ENCODE results near the gene PID1. TPM values are rescaled to one million over a fixed set of nuclear protein-coding genes. Genes with fewer than 3 reads are reported as not detected.

Gene PID1
- polyA plus RNA-seq, 1 of the 3 experiments (the other 2 are of a cell fraction) = 0.16 TPM

GRCh38 chr2:229212241-229212640 lies 58.8 kb downstream of the PID1 start:
- ChIA-PET CTCF (no interaction called here), POLR2A (no interaction called here)
- Histone ChIP-seq H3F3A (replicated peaks; ENCODE audit: insufficient read depth) (no peaks in the 10 kb centered on the region), H3K9me3 (no peaks in the 10 kb centered on the region), H3K9ac (no peak overlapping the region), H4K20me1 (ENCODE audit: insufficient read depth) (no peaks in the 10 kb centered on the region), H3K4me3 (ENCODE audit: low read depth in 2 of 2, low read length in 1 of 2) (no peak overlapping the region), H3K27ac (ENCODE audit: low read depth in 2 of 2, low read length in 1 of 2) (no peak overlapping the region), H3K36me3 (replicated peaks in 1 of 2; ENCODE audit: control insufficient read depth in 1 of 2, insufficient read depth in 2 of 2, low read length in 1 of 2) (no peaks in the 10 kb centered on the region), H3K4me1 (ENCODE audit: control insufficient read depth in 1 of 2, insufficient read depth in 2 of 2, low read depth in 1 of 2, low read length in 1 of 2) (no peaks in the 10 kb centered on the region; a peak in 1 of 4 replicates), H3K79me2 (ENCODE audit: insufficient read depth) (no peaks in the 10 kb centered on the region), H3K27me3 (ENCODE audit: insufficient read depth) (no peaks in the 10 kb centered on the region), H3K4me2 (no peak overlapping the region), H2AFZ (ENCODE audit: low read depth) (no peak overlapping the region), H3K9me2 (no peaks in the 10 kb centered on the region)
- TF ChIP-seq MAX (IDR thresholded peaks at IDR 0.05; ENCODE audit: low read depth) (no peak), TCF12 (IDR thresholded peaks at IDR 0.05) (no peak), SIN3A (IDR thresholded peaks at IDR 0.05; ENCODE audit: borderline replicate concordance, low read depth, low read length) (no peak), RFX5 (IDR thresholded peaks at IDR 0.05; ENCODE audit: low read length) (no peak), USF2 (IDR thresholded peaks at IDR 0.05; ENCODE audit: borderline replicate concordance, low read depth, low read length) (no peak)
- no peak for DNase-seq
- 0% methylated on average over 1 of the region's 1 CpG for WGBS (ENCODE audit: low lambda C conversion rate)

- 37% methylated on average over 4 of the region's 4 CpGs for WGBS (ENCODE audit: low lambda C conversion rate)
- Histone ChIP-seq H4K20me1 (ENCODE audit: insufficient read depth) (no peaks in the 10 kb centered on the region), H3K9me2 (no peaks in the 10 kb centered on the region), H3K27ac (ENCODE audit: low read depth in 2 of 2, low read length in 1 of 2) (no peak overlapping the region), H3K4me2 (no peak overlapping the region), H3K9ac (no peak overlapping the region), H2AFZ (ENCODE audit: low read depth) (no peak overlapping the region), H3F3A (replicated peaks; ENCODE audit: insufficient read depth) (no peaks in the 10 kb centered on the region), H3K4me3 (ENCODE audit: low read depth in 2 of 2, low read length in 1 of 2) (no peak overlapping the region), H3K4me1 (ENCODE audit: control insufficient read depth in 1 of 2, insufficient read depth in 2 of 2, low read depth in 1 of 2, low read length in 1 of 2) (no peaks in the 10 kb centered on the region; a peak in 1 of 4 replicates), H3K79me2 (ENCODE audit: insufficient read depth) (no peaks in the 10 kb centered on the region), H3K36me3 (replicated peaks in 1 of 2; ENCODE audit: control insufficient read depth in 1 of 2, insufficient read depth in 2 of 2, low read length in 1 of 2) (no peaks in the 10 kb centered on the region), H3K9me3 (no peaks in the 10 kb centered on the region), H3K27me3 (ENCODE audit: insufficient read depth) (no peaks in the 10 kb centered on the region)
- CTCF ChIA-PET = interaction anchor here (1.0 kb wide), 2 partner anchors 20 to 63 kb away, joined by 3 read pairs; no protein-coding TSS in a partner anchor
- no peak for DNase-seq
- POLR2A ChIA-PET = no interaction called here
- TF ChIP-seq CTCF (IDR thresholded peaks at IDR 0.05) (no peak), PBX3 (IDR thresholded peaks at IDR 0.05) (no peak), USF2 (IDR thresholded peaks at IDR 0.05; ENCODE audit: borderline replicate concordance, low read depth, low read length) (no peak), GATA2 (CRISPR knock-in tag; IDR thresholded peaks at IDR 0.05) (no peak), FOXM1 (IDR thresholded peaks at IDR 0.05; ENCODE audit: low read depth) (no peak), RXRA (IDR thresholded peaks at IDR 0.05; ENCODE audit: borderline replicate concordance, low read depth) (no peak), ELF1 (IDR thresholded peaks at IDR 0.05) (no peak), YY1 (IDR thresholded peaks at IDR 0.05; ENCODE audit: low read depth) (no peak), TCF12 (IDR thresholded peaks at IDR 0.05) (no peak), ZBTB33 (IDR thresholded peaks at IDR 0.05; ENCODE audit: borderline replicate concordance, low read depth) (no peak), FOXJ3 (CRISPR knock-in tag; IDR thresholded peaks at IDR 0.05) (no peak), SIN3A (IDR thresholded peaks at IDR 0.05; ENCODE audit: borderline replicate concordance, low read depth, low read length) (no peak), JUND (IDR thresholded peaks at IDR 0.05) (no peak), NFIC (IDR thresholded peaks at IDR 0.05; ENCODE audit: borderline replicate concordance) (no peak), IRF3 (IDR thresholded peaks at IDR 0.05; ENCODE audit: low read depth, low read length) (no peak), EZH2phosphoT487 (IDR thresholded peaks at IDR 0.05; ENCODE audit: borderline replicate concordance, low read depth) (no peak)
Observed at GRCh38 chr2:229210641-229211040, 60.4 kb downstream of the PID1 start.
